Neuron (in vitro differentiated cells): ENCODE results near the gene NR4A3.
"Not testable (repeated sequence)": the region's sequence is repeated elsewhere in the genome, so short reads cannot be mapped to it uniquely, and the experiment has no call there.

Experiments
- H2AFZ ChIP-seq: one replicate; pipeline ENCODE4 v1.6.1; 2013; ENCODE audit warnings: low read depth, mild to moderate bottlenecking, inconsistent platforms, low read length, moderate library complexity
- H3K27me3 ChIP-seq: one replicate; pipeline ENCODE4 v1.6.1; 2013; ENCODE audit warnings: low read length; ENCODE audit not compliant: insufficient read depth
- H3K36me3 ChIP-seq: one replicate; pipeline ENCODE4 v1.6.1; 2013; ENCODE audit warnings: low read length; ENCODE audit not compliant: insufficient read depth
- H3K4me1 ChIP-seq: one replicate; pipeline ENCODE4 v1.6.1; 2013; ENCODE audit warnings: low read length; ENCODE audit not compliant: insufficient read depth
- H3K4me3 ChIP-seq: 2 replicates; pipeline ENCODE4 v1.5.1; 2013; ENCODE audit warnings: mild to moderate bottlenecking, low read length, moderate library complexity
- H3K9me3 ChIP-seq: one replicate; pipeline ENCODE4 v1.6.1; 2013; ENCODE audit warnings: low read length

Gene NR4A3

DNA sequence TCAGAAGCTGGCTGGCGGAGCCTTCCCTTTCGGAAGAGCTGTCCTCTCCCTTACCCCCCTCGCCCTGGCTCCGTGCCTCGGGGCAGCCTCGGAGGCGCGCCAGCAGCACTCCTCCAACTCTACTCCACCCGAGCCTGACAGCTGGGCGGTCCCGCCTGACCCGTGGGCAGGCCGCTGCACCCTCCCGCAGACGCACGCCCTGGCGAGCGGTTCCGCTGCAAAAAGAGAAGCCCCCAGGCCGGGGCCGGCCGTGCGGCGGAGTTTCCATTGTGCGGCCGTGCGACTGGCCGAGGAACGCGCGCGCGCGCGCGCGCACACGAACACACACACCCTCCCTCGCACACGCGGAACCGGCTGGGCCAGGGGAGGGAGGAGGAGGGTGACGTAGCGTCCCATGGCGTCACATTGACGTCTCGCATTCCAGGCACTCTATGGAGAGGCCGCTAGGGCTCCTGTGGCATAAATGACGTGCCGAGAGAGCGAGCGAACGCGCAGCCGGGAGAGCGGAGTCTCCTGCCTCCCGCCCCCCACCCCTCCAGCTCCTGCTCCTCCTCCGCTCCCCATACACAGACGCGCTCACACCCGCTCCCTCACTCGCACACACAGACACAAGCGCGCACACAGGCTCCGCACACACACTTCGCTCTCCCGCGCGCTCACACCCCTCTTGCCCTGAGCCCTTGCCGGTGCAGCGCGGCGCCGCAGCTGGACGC is at the start of gene NR4A3:
Gene NR4A3 (plus strand): TSS at position 490 of the 713 bp plus-strand sequence. CDS start 6,158 bp downstream, outside the sequence.
- H3K36me3 ChIP-seq = no peaks in the 10 kb centered on the region
- peak within 1 kb of the TSS; percentile 69 for H2AFZ ChIP-seq
- H3K4me3 ChIP-seq = peak within 1 kb of the TSS; percentile 66
- no peaks in the 10 kb centered on the region for H3K9me3 ChIP-seq
- H3K27me3 ChIP-seq = no peaks in the 10 kb centered on the region
- peaks cover 44% of the 10 kb centered on the region for H3K4me1 ChIP-seq

DNA sequence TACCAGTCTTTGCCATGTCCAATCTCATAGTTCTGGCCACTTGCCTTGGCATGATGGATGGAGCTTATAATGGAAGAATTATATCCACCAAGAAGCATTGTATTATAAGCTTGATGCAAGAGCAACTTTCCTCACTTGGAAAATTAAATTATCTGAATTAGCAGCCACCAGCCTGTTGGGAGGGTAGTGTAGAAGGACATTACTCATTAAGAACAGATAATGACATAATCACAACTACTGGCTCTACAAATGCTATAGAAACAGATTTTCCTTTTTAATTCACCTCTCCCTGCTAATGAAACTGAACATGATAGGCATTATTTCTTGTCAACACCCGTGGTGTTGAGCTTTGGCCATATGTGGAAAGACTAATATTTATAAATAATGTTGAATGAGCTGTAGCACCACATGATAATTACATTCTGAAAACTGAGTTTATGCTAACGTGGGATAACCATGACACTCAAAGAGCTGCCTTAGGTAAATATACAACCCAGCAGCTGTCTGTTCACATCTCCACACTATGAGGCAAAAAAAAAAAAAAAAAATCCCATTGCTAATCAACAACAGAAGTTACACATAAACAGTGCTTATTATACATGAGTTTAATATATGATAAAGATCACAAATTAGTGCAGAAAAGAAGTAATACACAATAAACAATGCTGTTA is 48.1 kb upstream of the NR4A3 start:
- no peaks in the 10 kb centered on the region for H3K4me1 ChIP-seq
- H3K4me3 ChIP-seq = no peak overlapping the region
- no peaks in the 10 kb centered on the region for H3K9me3 ChIP-seq
- no peak overlapping the region for H2AFZ ChIP-seq
- no peaks in the 10 kb centered on the region for H3K36me3 ChIP-seq
- H3K27me3 ChIP-seq = no peaks in the 10 kb centered on the region

DNA sequence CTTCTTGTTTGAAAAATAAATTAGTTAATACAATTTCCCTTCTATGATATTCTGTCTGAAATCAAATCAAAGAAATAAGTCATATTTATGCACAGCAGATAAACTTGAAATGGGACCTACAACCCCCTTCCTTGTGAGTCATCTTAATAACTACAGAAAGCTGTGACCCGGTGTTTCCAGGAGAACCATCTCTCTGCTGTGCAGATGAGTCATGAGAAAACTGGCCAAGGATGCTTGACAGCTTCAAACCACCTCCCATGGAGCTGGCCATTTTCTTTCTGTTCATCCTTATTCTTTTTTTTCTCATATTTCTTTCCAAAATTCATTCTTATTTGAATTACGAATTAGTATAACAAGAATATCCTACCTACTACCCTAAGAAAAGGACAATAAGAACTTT is 43.4 kb upstream of the NR4A3 start:
- Histone ChIP-seq H3K4me1 (no peaks in the 10 kb centered on the region), H3K4me3 (no peak overlapping the region), H3K36me3 (no peaks in the 10 kb centered on the region), H3K9me3 (no peaks in the 10 kb centered on the region), H3K27me3 (no peaks in the 10 kb centered on the region), H2AFZ (no peak overlapping the region)

DNA sequence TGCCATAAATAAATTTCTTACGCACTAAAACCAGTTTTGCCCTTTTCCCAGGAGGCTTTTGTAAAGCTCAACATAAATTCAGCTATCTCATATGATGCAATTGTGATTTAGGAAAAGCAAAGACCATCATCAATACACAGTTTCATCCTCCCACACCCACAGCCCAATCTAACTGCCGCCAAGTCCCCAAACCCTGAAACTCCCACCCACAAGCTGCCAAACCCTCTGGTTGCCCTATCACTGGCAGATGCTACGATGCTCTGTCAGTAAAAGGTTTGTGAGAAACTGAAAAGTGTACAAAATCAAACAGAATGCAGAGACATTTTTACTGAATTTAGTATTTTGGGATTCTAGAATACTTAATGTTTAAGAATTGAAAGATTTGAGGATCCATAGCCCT is 42.8 kb upstream of the NR4A3 start:
- H3K27me3 ChIP-seq = no peaks in the 10 kb centered on the region
- no peak overlapping the region for H3K4me3 ChIP-seq
- H3K4me1 ChIP-seq = no peaks in the 10 kb centered on the region
- H3K36me3 ChIP-seq = no peaks in the 10 kb centered on the region
- no peak overlapping the region for H2AFZ ChIP-seq
- H3K9me3 ChIP-seq = no peaks in the 10 kb centered on the region

DNA sequence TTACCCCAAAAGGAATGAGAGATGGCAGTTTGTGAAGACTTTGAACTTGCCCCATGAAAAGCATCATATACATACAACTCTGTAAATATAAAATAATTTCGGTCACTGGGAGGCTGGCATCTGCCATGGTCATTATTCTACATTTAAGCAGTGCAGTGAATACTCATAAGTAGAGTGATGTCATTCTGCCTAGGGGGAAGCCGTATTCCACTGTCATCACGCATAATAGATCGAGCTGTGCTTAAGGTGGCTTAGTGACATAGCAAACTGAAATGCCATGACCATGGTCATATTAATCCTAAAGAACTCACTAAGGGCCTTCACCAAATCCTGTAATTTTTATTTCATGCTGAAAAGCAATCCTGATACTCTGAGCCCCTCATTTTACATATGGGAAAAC is 42.4 kb upstream of the NR4A3 start:
- H3K9me3 ChIP-seq = no peaks in the 10 kb centered on the region
- no peak overlapping the region for H3K4me3 ChIP-seq
- no peak overlapping the region for H2AFZ ChIP-seq
- H3K27me3 ChIP-seq = no peaks in the 10 kb centered on the region
- H3K4me1 ChIP-seq = no peaks in the 10 kb centered on the region
- no peaks in the 10 kb centered on the region for H3K36me3 ChIP-seq

DNA sequence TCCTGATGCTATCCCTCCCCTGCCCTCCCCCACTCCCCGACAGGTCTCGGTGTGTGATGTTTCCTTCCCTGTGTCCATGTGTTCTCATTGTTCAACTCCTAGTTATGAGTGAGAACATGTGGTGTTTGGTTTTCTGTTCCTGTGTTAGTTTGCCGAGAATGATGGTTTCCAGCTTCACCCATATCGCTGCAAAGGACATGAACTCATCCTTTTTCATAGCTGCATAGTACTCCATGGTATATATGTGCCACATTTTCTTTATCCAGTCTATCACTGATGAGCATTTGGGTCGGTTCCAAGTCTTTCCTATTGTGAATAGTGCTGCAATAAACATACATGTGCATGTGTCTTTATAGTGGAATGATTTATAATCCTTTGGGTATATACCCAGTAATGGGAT is 39.3 kb upstream of the NR4A3 start:
- H3K27me3 ChIP-seq, H3K4me1 ChIP-seq, H3K4me3 ChIP-seq, H2AFZ ChIP-seq, H3K36me3 ChIP-seq, H3K9me3 ChIP-seq: not testable (repeated sequence)

DNA sequence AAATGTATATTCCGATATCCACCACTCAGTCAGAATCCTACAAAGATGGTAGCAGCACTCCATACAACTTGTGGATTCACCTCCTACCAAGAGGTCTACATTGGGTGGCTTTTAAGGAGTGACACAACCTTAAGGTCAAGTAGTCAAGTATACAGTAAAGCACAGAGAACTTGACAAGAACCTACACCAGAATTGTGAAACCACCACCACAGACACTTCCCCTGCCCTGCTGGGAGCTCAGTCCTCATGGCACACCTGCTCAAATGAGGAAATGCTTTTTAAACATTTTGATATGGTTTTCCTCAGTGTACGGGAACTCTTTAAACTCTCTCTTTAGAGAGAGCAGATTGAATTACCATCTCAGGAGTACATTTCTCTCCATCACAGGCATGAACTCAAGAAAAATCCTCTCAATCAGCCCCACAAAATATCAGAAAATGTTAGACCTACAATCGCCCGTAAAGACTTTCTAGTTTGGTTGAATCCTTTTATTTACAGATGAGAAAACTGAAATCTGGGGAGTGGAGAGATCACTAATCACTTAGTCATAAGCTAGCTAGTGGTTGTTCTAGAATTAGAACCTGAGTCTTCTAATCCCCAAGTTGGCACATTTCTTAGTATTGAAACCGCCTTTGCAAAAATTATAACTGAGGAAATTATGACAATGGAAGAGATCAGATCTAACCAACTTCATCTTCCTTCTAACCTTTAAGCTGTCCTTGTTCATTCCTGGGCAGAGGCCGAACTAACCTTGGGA is 38.5 kb upstream of the NR4A3 start:
- Histone ChIP-seq H3K36me3 (no peaks in the 10 kb centered on the region), H2AFZ (no peak overlapping the region), H3K27me3 (no peaks in the 10 kb centered on the region), H3K4me1 (no peaks in the 10 kb centered on the region), H3K4me3 (no peak overlapping the region), H3K9me3 (no peaks in the 10 kb centered on the region)

DNA sequence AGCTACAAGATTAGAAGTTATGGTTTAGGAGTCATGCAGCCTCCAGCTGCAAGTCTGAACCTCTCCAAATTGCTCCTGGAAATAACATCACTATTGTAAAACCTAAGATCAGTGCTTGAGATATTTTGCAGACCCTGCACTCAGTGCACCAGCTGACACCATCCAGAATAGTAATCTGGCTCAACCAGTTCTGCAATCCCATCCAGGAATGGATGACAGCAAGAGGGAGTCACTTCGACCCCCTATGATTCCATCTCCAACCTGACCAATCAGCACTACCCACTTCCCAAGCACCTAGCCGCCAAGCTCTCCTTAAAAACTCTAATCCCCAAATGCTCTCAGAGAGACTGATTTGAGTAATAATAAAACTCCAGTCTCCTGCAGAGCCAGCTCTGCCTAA is 37.9 kb upstream of the NR4A3 start:
- Histone ChIP-seq H3K27me3 (no peaks in the 10 kb centered on the region), H3K4me1 (no peaks in the 10 kb centered on the region), H2AFZ (no peak overlapping the region), H3K36me3 (no peaks in the 10 kb centered on the region), H3K4me3 (no peak overlapping the region), H3K9me3 (no peaks in the 10 kb centered on the region)

DNA sequence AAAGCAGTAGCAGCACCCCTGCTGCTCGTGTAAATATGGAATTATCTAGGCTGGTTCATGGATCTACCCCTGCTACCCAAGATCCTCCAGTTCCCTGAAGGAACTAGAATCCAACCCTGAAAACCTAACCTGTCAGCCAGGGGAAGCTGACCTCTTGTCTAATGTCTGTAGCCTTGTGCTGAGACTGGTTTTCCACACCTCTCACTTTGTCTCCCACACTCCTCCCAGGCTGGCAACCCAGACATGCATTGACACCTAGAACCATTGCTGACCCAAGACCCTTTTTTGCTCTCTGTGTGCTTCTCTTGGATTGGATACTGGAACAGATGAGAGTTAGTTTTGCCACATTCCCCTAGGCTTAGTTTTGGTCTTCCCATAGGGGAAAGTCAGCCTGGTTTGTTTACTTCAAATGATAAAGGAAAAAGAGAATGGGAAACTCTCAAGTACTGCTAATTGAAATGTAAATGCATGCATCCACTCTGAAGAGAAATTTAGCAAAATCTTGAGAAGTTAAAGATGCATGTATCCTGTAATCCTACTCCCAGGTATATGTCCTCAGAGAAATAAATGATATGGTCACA is 36.6 kb upstream of the NR4A3 start:
- Histone ChIP-seq H3K27me3 (no peaks in the 10 kb centered on the region), H3K4me1 (no peaks in the 10 kb centered on the region), H2AFZ (no peak overlapping the region), H3K9me3 (no peaks in the 10 kb centered on the region), H3K36me3 (no peaks in the 10 kb centered on the region), H3K4me3 (no peak overlapping the region)

DNA sequence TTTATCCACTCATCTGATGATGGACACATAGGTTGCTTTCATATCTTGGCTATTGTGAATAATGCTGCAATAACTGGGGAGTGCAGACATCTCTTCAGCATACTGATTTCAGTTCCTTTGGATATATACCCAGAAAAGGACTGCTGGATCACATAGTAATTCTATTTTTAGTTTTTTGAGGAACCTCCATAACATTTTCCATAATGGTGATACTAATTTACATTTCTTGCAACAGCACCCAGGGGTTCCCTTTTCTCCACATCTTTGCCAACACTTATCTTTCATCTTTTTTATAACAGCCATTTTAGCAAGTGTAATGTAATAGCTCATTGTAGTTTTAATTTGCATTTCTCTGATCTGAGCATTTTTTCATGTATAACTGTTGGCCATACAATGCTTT is 34.1 kb upstream of the NR4A3 start:
- no peaks in the 10 kb centered on the region for H3K36me3 ChIP-seq
- no peaks in the 10 kb centered on the region for H3K9me3 ChIP-seq
- H2AFZ ChIP-seq = no peak overlapping the region
- H3K27me3 ChIP-seq = no peaks in the 10 kb centered on the region
- no peaks in the 10 kb centered on the region for H3K4me1 ChIP-seq
- no peak overlapping the region for H3K4me3 ChIP-seq

DNA sequence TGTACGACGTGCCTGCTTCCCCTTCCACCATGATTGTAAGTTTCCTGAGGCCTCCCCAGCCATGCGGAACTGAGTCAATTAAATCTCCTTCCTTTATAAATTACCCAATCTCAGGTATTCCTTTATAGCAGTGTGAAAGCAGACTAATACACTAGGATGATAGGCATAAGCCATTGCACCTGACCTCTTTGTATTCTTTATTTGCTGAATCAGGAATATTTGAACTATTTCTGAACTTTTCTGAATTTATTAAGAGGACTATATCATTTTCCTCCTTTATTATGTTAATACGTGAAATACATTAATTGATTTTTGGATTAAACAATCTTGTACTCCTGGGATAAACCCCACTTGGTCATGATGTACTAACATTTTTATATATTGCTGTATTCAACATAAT is 28.2 kb upstream of the NR4A3 start:
- H3K27me3 ChIP-seq = no peaks in the 10 kb centered on the region
- H3K4me1 ChIP-seq = no peaks in the 10 kb centered on the region
- no peak overlapping the region for H2AFZ ChIP-seq
- no peak overlapping the region for H3K4me3 ChIP-seq
- no peaks in the 10 kb centered on the region for H3K9me3 ChIP-seq
- peaks cover 2% of the 10 kb centered on the region for H3K36me3 ChIP-seq

DNA sequence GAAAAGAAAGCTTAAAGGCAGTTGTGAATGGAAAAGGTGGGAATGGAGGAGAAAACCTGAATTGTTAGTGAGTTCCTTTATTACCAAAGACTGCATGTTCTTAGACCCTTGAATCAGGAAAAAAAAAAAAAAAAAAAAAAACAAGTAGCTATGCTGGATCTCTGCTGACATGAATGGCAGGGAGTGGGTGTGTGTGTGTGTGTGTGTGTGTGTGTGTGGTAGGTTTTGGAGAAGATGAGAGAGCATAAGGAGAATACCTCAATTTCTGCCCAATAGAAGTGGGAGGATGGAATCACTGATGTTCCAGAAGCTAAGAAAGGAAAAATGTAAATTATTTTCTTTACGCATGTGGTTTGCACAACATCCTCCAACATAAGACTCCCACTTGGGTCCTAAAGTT is 25.5 kb upstream of the NR4A3 start:
- Histone ChIP-seq H3K4me3 (no peak overlapping the region), H3K27me3 (no peaks in the 10 kb centered on the region), H3K9me3 (peaks cover 2% of the 10 kb centered on the region), H3K4me1 (no peaks in the 10 kb centered on the region), H3K36me3 (peaks cover 5% of the 10 kb centered on the region), H2AFZ (no peak overlapping the region)

DNA sequence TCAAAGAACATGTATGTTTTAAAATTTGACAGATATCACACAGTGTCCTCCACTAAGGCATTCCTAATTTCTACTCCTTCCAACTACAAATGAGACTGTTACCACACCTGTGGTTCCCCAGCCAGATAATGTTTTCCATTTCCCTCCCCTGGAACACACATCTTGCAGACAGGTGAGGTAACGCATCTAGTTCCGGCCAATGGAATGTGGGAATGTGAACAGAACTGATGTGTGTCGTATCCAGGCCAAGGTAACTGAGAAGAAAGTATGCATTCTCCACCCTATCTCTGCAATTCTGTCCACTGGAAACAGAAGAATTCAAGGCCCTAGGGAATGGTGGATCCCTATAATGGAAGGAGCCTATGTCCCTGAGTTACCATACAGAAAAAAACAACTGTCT is 19.9 kb upstream of the NR4A3 start:
- Histone ChIP-seq H2AFZ (no peak overlapping the region), H3K36me3 (peaks cover 20% of the 10 kb centered on the region), H3K4me3 (no peak overlapping the region), H3K27me3 (no peaks in the 10 kb centered on the region), H3K9me3 (peaks cover 12% of the 10 kb centered on the region), H3K4me1 (no peaks in the 10 kb centered on the region)
